ENCODE measurements around the gene MECP2.

MECP2 gene

DNA sequence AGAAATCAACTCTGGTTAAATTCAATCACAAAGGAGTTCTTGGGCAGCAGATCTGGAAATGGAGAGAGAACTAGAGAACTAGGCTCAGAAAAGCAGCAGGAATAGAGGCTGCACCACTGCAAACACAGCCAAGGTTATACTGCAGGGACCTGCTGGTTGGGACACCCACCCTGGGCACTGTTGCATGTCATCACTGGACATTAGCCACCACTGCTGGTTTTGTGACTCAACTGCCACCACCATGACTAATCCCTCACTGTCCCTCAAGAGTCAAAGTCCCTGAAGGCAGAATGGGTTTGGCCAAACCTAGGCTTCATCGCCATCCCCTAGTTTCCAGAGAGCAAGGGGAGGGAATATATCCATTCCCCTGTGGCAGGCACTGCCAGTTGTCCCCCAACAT, 39.7 kb downstream of the MECP2 start:
- no peak overlapping the region for H3K9ac ChIP-seq
- no peak overlapping the region for H3K4me2 ChIP-seq
- no peaks in the 10 kb centered on the region for H3K36me3 ChIP-seq (ENCODE audit: insufficient read depth)
- no peak overlapping the region for H3K4me3 ChIP-seq (IDR thresholded peaks at IDR 0.05; ENCODE audit: insufficient read depth, low read depth, low read length)
- no peaks in the 10 kb centered on the region for H3K27me3 ChIP-seq (ENCODE audit: insufficient read depth, low read depth)
- H3K79me2 ChIP-seq (ENCODE audit: insufficient read depth, low read depth) = peaks cover 13% of the 10 kb centered on the region; the same call in 1 of the 2 replicates
- H3K27ac ChIP-seq = no peak overlapping the region
- H2AFZ ChIP-seq (ENCODE audit: low read depth) = no peak overlapping the region
- peaks cover 15% of the 10 kb centered on the region for H3K4me1 ChIP-seq (ENCODE audit: low read depth, poor library complexity, severe bottlenecking)
- H4K20me1 ChIP-seq (ENCODE audit: insufficient read depth) = 0 out of 2 replicates have a peak, but pooled peaks cover 4% of the 10 kb centered on the region
- TF ChIP-seq, protein P1, sequence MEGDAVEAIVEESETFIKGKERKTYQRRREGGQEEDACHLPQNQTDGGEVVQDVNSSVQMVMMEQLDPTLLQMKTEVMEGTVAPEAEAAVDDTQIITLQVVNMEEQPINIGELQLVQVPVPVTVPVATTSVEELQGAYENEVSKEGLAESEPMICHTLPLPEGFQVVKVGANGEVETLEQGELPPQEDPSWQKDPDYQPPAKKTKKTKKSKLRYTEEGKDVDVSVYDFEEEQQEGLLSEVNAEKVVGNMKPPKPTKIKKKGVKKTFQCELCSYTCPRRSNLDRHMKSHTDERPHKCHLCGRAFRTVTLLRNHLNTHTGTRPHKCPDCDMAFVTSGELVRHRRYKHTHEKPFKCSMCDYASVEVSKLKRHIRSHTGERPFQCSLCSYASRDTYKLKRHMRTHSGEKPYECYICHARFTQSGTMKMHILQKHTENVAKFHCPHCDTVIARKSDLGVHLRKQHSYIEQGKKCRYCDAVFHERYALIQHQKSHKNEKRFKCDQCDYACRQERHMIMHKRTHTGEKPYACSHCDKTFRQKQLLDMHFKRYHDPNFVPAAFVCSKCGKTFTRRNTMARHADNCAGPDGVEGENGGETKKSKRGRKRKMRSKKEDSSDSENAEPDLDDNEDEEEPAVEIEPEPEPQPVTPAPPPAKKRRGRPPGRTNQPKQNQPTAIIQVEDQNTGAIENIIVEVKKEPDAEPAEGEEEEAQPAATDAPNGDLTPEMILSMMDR (conservative IDR thresholded peaks at IDR 0.05; ENCODE audit: low read depth, low read length) = no peak

DNA sequence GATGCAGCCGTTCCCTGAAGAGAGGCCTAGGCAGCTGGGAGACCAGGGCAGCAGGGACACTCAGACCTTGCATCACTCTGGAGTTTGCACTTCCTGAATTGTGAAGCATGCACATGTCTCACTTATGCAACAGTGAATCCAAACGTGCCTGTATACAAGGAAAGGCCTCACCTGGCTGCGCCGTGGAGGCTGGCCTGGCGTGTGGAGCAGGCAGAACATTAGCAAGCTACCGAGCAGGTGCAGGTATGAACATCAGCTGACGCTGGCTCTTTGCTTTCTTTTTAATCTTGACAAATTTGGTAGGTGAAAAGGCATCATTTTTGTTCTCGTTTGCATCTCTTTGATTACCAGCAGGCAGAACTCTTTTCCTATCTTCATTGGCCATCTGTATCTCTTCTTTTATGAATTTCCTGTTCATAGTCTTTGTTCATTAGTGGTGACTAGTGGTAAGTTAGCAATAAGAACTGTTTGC, 40.7 kb downstream of the MECP2 start:
- Histone ChIP-seq H2AFZ (ENCODE audit: low read depth) (no peak overlapping the region), H3K27ac (no peak overlapping the region), H3K4me3 (IDR thresholded peaks at IDR 0.05; ENCODE audit: insufficient read depth, low read depth, low read length) (no peak overlapping the region), H3K9ac (no peak overlapping the region), H3K4me1 (ENCODE audit: low read depth, poor library complexity, severe bottlenecking) (peaks cover 15% of the 10 kb centered on the region), H4K20me1 (ENCODE audit: insufficient read depth) (0 out of 2 replicates have a peak, but pooled peaks cover 4% of the 10 kb centered on the region), H3K27me3 (ENCODE audit: insufficient read depth, low read depth) (no peaks in the 10 kb centered on the region), H3K4me2 (no peak overlapping the region), H3K36me3 (ENCODE audit: insufficient read depth) (no peaks in the 10 kb centered on the region), H3K79me2 (ENCODE audit: insufficient read depth, low read depth) (peaks cover 8% of the 10 kb centered on the region; the same call in 1 of the 2 replicates)
- TF ChIP-seq, protein P1 (conservative IDR thresholded peaks at IDR 0.05; ENCODE audit: low read depth, low read length) = no peak

DNA sequence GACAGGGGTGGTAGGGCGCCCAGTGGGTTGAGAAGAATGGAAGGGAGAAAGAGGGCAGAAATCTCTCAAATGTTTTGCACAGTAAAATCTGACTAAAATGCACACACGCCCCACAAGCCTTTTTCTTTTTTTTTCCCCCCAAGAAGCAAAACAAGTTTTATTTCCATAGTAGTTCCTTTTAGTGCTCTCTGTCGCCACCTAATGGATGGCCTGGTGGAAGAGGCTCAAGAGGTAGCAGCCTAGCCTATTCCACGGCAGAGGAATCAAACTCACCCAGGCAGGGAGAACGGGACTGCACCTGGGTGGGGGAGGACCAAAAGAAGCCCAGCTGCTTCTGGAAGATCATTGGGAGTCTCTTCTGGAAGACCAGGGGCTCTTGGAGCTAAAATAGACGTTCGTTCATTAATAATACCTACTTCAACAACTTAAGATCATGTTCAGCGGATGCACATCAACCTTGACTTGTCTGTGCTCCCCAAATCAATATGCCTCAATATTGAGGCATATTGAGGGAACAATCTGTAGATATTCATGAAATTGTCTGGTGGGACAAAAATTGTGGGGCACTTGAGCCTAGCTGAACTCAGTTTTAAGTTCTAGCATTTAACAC, 46.2 kb downstream of the MECP2 start:
- Histone ChIP-seq H3K79me2 (ENCODE audit: insufficient read depth, low read depth) (peaks cover 8% of the 10 kb centered on the region), H3K4me2 (no peak overlapping the region), H2AFZ (ENCODE audit: low read depth) (no peak overlapping the region), H3K4me3 (IDR thresholded peaks at IDR 0.05; ENCODE audit: insufficient read depth, low read depth, low read length) (no peak overlapping the region), H3K27ac (no peak overlapping the region), H3K9ac (no peak overlapping the region), H3K36me3 (ENCODE audit: insufficient read depth) (no peaks in the 10 kb centered on the region), H3K4me1 (ENCODE audit: low read depth, poor library complexity, severe bottlenecking) (peaks cover 10% of the 10 kb centered on the region), H4K20me1 (ENCODE audit: insufficient read depth) (no peaks in the 10 kb centered on the region), H3K27me3 (ENCODE audit: insufficient read depth, low read depth) (no peaks in the 10 kb centered on the region)
- TF ChIP-seq, protein P1 (conservative IDR thresholded peaks at IDR 0.05; ENCODE audit: low read depth, low read length) = peak; percentile 72

DNA sequence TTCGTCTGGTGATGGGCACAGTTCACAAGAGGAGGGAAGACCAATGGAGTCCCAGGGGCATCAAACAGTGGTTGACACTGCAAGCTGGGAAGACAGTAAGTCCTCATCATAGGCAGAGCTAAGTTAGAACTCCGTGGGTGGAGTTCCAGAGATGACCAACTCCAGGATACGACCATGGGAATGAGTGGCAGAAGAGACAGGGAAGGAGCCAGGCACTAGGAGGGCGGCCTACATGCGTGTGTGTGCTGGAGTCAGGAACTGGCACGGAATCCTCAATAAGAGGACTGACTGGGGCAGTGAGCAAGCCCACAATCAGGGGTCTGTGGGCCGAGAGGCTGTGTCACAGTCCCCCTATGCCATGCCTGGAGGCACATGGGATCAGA, 47.4 kb downstream of the MECP2 start:
- no peak overlapping the region for H3K4me2 ChIP-seq
- H3K36me3 ChIP-seq (ENCODE audit: insufficient read depth) = no peaks in the 10 kb centered on the region
- no peak overlapping the region for H2AFZ ChIP-seq (ENCODE audit: low read depth)
- no peak overlapping the region for H3K27ac ChIP-seq
- peaks cover 10% of the 10 kb centered on the region for H3K4me1 ChIP-seq (ENCODE audit: low read depth, poor library complexity, severe bottlenecking)
- TF ChIP-seq, protein P1 (conservative IDR thresholded peaks at IDR 0.05; ENCODE audit: low read depth, low read length) = no peak
- no peaks in the 10 kb centered on the region for H4K20me1 ChIP-seq (ENCODE audit: insufficient read depth)
- H3K79me2 ChIP-seq (ENCODE audit: insufficient read depth, low read depth) = peaks cover 8% of the 10 kb centered on the region
- no peaks in the 10 kb centered on the region for H3K27me3 ChIP-seq (ENCODE audit: insufficient read depth, low read depth)
- no peak overlapping the region for H3K4me3 ChIP-seq (IDR thresholded peaks at IDR 0.05; ENCODE audit: insufficient read depth, low read depth, low read length)
- H3K9ac ChIP-seq = no peak overlapping the region
